Loucy (cell line): ENCODE results near the gene RILP.

Experiments used
- CTCF ChIP-seq: fragments of 200-600 bp; sonication (generic); conservative IDR thresholded peaks from 2 replicates; pipeline ENCODE4 v1.5.1; 2014; ENCODE audit warnings: mild to moderate bottlenecking, antibody characterized with exemption, low read length
- EZH2phosphoT487 ChIP-seq: fragments of 200-600 bp; IDR thresholded peaks from 2 replicates; pipeline ENCODE4 v1.6.1; 2018; ENCODE audit warnings: antibody characterized with exemption, mild to moderate bottlenecking, moderate library complexity, borderline replicate concordance

- TF ChIP-seq CTCF (no peak), EZH2phosphoT487 (no peak)
Measured at GRCh38 chr17:1638624-1639300, 10.9 kb downstream of the RILP start.
